ENCODE results near the gene VPS51. TPM values are rescaled to one million over a fixed set of nuclear protein-coding genes. Genes with fewer than 3 reads are reported as not detected.

VPS51 gene
- total and polyA plus RNA-seq, 2 of the 4 experiments (the other 2 are of a cell fraction), result 56.3 to 113 TPM

GRCh38 chr11:65134240-65134951, 38.4 kb downstream of the VPS51 start, which contains the start of gene SYVN1:
TSS of gene SYVN1 (minus strand) at chr11:65134519. CDS start at chr11:65133601, 918 bp downstream.
- peak within 1 kb of the TSS; percentile 100 for H3K4ac ChIP-seq (ENCODE audit: low read depth, low read length)
- H4K91ac ChIP-seq (ENCODE audit: insufficient read depth, low read depth, low read length), result peak within 1 kb of the TSS; percentile 100
- DNase-seq (peak; percentile 85), ATAC-seq (ENCODE audit: low read depth) (peak; percentile 87)
- H3K18ac ChIP-seq (ENCODE audit: low read depth, low read length), result peak within 1 kb of the TSS; percentile 98
- POLR2A ChIA-PET (ENCODE audit: unreplicated experiment), result interaction anchor here (0.6 kb wide), 1 partner anchor 12 kb away, joined by 4 read pairs; no protein-coding TSS in a partner anchor
- in situ Hi-C loops (cut with MboI; ENCODE audit: low sequenced_read_pairs), result no loop called here
- H3K9ac ChIP-seq (ENCODE audit: low read depth, low read length), result peak within 1 kb of the TSS; percentile 99
- H3K9me3 ChIP-seq (ENCODE audit: control insufficient read depth, insufficient read depth, low read length), result no peaks in the 10 kb centered on the region
- H2AFZ ChIP-seq (replicated peaks; ENCODE audit: low read length, poor library complexity), result peak within 1 kb of the TSS; percentile 99
- peaks cover 28% of the 10 kb centered on the region for H4K20me1 ChIP-seq (ENCODE audit: insufficient read depth, low read length)
- peak within 1 kb of the TSS; percentile 98 for H2BK120ac ChIP-seq (ENCODE audit: low read depth, low read length)
- CTCF ChIA-PET, result no interaction called here
- peak within 1 kb of the TSS; percentile 98 to 99 for H4K8ac ChIP-seq (ENCODE audit: low read depth in 2 of 2, low read length in 2 of 2)
- H3K27me3 ChIP-seq (ENCODE audit: control insufficient read depth, insufficient read depth, low read length), result no peaks in the 10 kb centered on the region
- H2BK5ac ChIP-seq (ENCODE audit: low read depth, low read length, poor library complexity, severe bottlenecking), result peak within 1 kb of the TSS; percentile 98
- peak within 1 kb of the TSS; percentile 98 for H2AK9ac ChIP-seq (replicated peaks; ENCODE audit: low read depth, low read length, poor library complexity)
- no TSS peak for BruUV-seq (replicated peaks)
- peaks cover 34% of the 10 kb centered on the region for H3K36me3 ChIP-seq (ENCODE audit: control insufficient read depth, insufficient read depth, low read length)
- dilution Hi-C loops (cut with HindIII; ENCODE audit: low sequenced_read_pairs, unreplicated experiment), result no loop called here
- peak within 1 kb of the TSS; percentile 93 for H3K4me2 ChIP-seq (ENCODE audit: low read depth, low read length)
- H3K56ac ChIP-seq (ENCODE audit: extremely low read depth, insufficient read depth, low read length), result peak within 1 kb of the TSS; percentile 96
- peaks cover 18 to 43% of the 10 kb centered on the region in 2 experiments for H3K79me1 ChIP-seq (ENCODE audit: low read depth in 1 of 2, low read length in 2 of 2)
- H3K23ac ChIP-seq (ENCODE audit: low read depth, low read length), result peak within 1 kb of the TSS; percentile 95
- H4K5ac ChIP-seq (ENCODE audit: low read depth, low read length), result peak within 1 kb of the TSS; percentile 95
- H3K4me1 ChIP-seq (ENCODE audit: control insufficient read depth, insufficient read depth, low read length), result peaks cover 6% of the 10 kb centered on the region; the same call in 1 of the 2 replicates
- peaks cover 21% of the 10 kb centered on the region for H3K9me1 ChIP-seq (ENCODE audit: insufficient read depth, low read length)
- peak within 1 kb of the TSS; percentile 100 for H3K14ac ChIP-seq (replicated peaks; ENCODE audit: low read depth, low read length)
- intact Hi-C loops (cut with micrococcal nuclease), result no loop called here
- 0% methylated on average over 11 of the region's 60 CpGs; no CpG with 5 or more reads in 1 of the 2 experiments for WGBS, 2 experiments (ENCODE audit: extremely low coverage in 2 of 2, insufficient read length in 1 of 2)
- H3K27ac ChIP-seq (ENCODE audit: insufficient read depth, low read length), result peak within 1 kb of the TSS; percentile 99
- peak within 1 kb of the TSS; percentile 99 for H2AK5ac ChIP-seq (ENCODE audit: low read depth, low read length)
- H3K4me3 ChIP-seq (ENCODE audit: insufficient read depth, low read depth, low read length), result peak within 1 kb of the TSS; percentile 63
- peak within 1 kb of the TSS; percentile 100; the same call in 2 of the 3 replicates for H2BK15ac ChIP-seq (ENCODE audit: low read depth, low read length)
- H2BK20ac ChIP-seq (ENCODE audit: low read depth, low read length), result peak within 1 kb of the TSS; percentile 90
- TF ChIP-seq RCOR1 (IDR thresholded peaks at IDR 0.05; ENCODE audit: insufficient replicate concordance, low read length), result no peak
- TF ChIP-seq RAD21 (IDR thresholded peaks at IDR 0.05; ENCODE audit: low read length), result no peak
- peak; percentile 89; the same call in 1 of the 2 replicates for TF ChIP-seq CHD1 (IDR thresholded peaks at IDR 0.05; ENCODE audit: low read depth, low read length)
- no peak for TF ChIP-seq CEBPB (IDR thresholded peaks at IDR 0.05; ENCODE audit: low read depth, low read length)
- TF ChIP-seq SMC3 (IDR thresholded peaks at IDR 0.05; ENCODE audit: low read depth, low read length), result no peak
- TF ChIP-seq RFX5 (IDR thresholded peaks at IDR 0.05; ENCODE audit: low read depth, low read length), result no peak
- TF ChIP-seq CTCF (conservative IDR thresholded peaks at IDR 0.05; ENCODE audit: low read depth, low read length), result no peak
- TF ChIP-seq POLR2A (IDR thresholded peaks at IDR 0.05; ENCODE audit: low read depth, low read length), result peak; percentile 97
- no peak for TF ChIP-seq MAFK (IDR thresholded peaks at IDR 0.05; ENCODE audit: low read depth, low read length)
- TF ChIP-seq NFE2L2 (IDR thresholded peaks at IDR 0.05; ENCODE audit: low read depth, low read length), result 0 out of 2 replicates have a peak, but pooled peaks have one; percentile 2
- peak; percentile 92 for TF ChIP-seq BHLHE40 (IDR thresholded peaks at IDR 0.05; ENCODE audit: low read depth, low read length)
- TF ChIP-seq ELK1 (IDR thresholded peaks at IDR 0.05; ENCODE audit: borderline replicate concordance, low read depth, low read length), result peak; percentile 39; the same call in 1 of the 2 replicates
- TF ChIP-seq USF2 (IDR thresholded peaks at IDR 0.05; ENCODE audit: low read depth, low read length), result no peak
- TF ChIP-seq MXI1 (IDR thresholded peaks at IDR 0.05; ENCODE audit: borderline replicate concordance, low read depth, low read length), result peak; percentile 84
- no peak for TF ChIP-seq FOS (IDR thresholded peaks at IDR 0.05; ENCODE audit: low read depth, low read length)

All from IMR-90 (cell line).